Ramos (cell line): Measurements from ENCODE around the gene TMEM35B.
"Not testable (repeated sequence)": the region's sequence is repeated elsewhere in the genome, so short reads cannot be mapped to it uniquely, and the experiment has no call there.

Experiments used
- in situ Hi-C: fragments of 300-500 bp; cut with MboI; formaldehyde crosslinking; loops from one replicate; pipeline ENCODE4 v1.14.3; 2022; ENCODE audit warnings: low sequenced_read_pairs; ENCODE audit not compliant: unreplicated experiment

TMEM35B gene

DNA sequence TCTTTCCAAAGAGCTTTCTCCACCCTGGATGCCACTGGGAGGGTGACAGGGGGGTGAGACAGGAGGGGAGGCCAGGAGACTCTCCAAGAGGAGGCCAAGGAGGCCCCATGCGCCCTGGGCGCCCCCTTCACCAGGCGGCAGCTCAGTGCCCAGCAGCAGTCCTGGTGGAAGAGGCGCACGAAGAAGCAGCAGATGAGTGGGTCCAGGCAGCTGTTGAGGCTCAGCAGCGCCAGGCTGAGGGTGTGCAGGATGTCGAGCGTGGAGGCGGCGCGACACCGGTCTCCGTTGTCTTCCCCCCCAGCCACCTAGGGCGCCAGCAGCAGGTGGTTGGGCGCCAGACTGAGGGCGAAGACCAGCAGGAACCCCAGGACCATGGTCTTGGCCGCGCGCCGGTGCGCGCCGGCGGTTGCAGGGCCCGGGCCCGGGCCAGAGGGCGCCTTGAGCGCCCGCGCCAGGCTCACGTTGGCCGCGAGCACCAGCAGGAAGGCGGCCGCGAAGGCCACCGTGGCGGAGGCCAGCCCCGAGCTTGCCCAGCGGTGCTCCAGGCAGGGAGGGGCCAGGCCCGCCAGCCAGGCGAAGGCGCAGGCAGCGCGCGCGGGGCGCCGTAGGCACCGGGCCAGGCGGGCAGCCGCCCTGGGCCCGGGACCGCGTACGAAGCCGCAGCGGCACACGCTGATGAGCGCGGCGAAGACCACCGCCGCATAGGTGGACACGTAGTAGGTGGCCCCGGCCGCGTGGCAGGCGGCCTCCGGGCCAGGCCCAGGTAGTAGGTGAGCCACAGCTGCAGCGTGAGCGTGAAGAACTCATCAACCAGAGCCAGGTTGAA is 8.6 kb downstream of the TMEM35B start:
- in situ Hi-C loops = no loop called here

- in situ Hi-C loops = no loop called here
Observed at GRCh38 chr1:34975771-34976170, 9.4 kb downstream of the TMEM35B start.

GRCh38 chr1:34975338-34975737 is 9.8 kb downstream of the TMEM35B start:
- in situ Hi-C loops = no loop called here

- in situ Hi-C loops = no loop called here
Observed at GRCh38 chr1:34974626-34975025, 10.5 kb downstream of the TMEM35B start.

DNA sequence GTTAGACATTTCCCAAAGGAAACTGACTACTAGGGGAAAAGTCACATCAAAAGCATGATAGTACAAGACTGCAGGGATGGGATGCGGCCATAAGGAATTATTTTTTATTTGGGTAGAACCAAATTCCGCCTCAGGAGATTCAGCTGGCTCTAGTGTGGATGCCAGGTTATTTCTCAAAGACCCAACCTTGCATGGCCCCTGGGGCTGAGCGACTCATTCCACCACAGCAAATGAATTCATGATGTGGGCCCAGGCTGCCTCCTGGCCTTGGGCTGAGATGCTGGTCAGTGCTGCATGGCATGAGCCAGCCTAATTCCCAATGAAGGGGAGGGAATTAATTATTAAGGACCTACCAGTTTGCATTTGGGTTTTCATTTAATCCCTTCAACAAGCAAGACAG is 11.8 kb downstream of the TMEM35B start:
- in situ Hi-C loops = no loop called here

- in situ Hi-C loops = no loop called here
Observed at GRCh38 chr1:34970829-34971228, 14.3 kb downstream of the TMEM35B start.

- in situ Hi-C loops = no loop called here
Observed at GRCh38 chr1:34970220-34970735, 14.9 kb downstream of the TMEM35B start.

GRCh38 chr1:34968297-34968696 is 16.9 kb downstream of the TMEM35B start:
- in situ Hi-C loops = not testable (repeated sequence)

- in situ Hi-C loops = not testable (repeated sequence)
Observed at GRCh38 chr1:34967672-34968071, 17.5 kb downstream of the TMEM35B start.

- in situ Hi-C loops = no loop called here
Observed at GRCh38 chr1:34965597-34965996, 19.6 kb downstream of the TMEM35B start.

- in situ Hi-C loops = no loop called here
Observed at GRCh38 chr1:34950428-34950827, 34.7 kb downstream of the TMEM35B start.

DNA sequence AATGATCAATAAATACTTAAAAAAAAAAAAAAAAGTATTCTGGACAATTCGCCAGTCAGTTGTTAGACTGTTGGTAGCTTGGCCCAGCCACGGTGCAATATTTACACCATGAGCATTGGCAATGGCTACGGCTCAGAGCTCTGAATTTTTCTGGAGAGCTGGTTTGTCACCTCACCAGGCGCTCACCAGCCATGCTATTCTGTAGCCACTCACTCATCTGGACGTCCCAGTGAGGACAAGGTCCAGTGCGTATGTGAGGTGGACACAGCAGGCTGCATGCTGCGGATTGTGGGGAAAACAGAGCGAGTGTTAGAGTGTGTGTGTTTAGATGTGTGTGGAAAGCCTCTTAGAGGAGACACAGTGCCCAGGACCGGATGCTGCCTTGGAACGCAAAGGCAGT is 36.4 kb downstream of the TMEM35B start:
- in situ Hi-C loops = not testable (repeated sequence)

DNA sequence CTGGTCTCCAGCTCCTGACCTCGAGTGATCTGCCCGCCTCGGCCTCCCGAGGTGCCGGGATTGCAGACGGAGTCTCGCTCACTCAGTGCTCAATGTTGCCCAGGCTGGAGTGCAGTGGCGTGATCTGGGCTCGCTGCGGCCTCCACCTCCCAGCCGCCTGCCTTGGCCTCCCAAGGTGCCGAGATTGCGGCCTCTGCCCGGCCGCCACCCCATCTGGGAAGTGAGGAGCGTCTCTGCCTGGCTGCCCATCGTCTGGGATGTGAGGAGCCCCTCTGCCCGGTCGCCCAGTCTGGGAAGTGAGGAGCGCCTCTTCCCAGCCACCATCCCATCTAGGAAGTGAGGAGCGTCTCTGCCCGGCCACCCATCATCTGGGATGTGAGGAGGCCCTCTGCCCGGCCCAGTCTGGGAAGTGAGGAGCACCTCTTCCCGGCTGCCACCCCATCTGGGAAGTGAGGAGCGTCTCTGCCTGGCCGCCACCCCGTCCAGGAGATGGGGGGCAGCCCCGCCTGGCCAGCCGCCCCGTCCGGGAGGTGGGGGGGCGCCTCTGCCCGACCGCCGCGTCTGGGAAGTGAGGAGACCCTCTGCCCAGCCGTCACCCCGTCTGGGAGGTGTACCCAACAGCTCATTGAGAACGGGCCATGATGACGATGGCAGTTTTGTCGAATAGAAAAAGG is 37.4 kb downstream of the TMEM35B start:
- in situ Hi-C loops = not testable (repeated sequence)

DNA sequence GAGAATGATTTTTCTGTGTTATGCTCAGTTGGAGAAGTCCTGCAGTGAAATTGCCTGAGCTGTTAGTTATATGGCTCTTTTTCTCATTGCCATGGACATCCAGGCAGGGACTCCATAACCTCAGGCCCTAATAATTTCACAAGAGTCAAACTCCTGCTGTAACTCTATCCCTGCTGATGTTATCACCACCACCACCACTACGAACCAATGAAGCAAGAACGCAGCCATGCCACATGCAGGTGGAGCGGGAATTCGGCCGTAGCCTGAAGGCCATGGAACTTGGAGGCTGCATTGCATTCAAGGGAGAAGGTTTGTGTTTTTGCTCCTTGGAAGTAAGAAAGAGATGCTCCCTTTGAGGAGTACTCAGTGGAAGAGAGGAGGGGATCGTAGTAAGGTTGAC is 38.9 kb downstream of the TMEM35B start:
- in situ Hi-C loops = no loop called here

DNA sequence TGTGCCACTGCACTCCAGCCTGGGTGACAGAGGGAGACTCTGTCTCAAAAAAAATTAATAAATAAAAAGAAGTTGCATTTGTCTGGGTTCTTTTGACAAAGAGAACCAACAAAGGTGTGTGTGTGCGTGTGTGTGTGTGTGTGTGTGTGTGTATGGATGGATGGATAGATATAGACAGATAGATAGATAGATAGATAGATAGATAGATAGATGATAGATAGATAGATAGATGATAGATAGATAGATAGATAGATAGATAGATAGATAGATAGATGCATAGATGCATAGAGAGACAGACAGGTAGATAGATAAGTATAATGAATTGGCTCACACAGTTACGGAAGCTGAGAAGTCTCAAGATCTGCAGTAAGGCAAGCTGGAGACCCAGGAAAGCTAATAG is 43.3 kb downstream of the TMEM35B start:
- in situ Hi-C loops = not testable (repeated sequence)
